IPS DF 6.9 (cell line): ENCODE data around the gene ABCG2.

Experiments
- DNase-seq: peaks from one replicate; pipeline ENCODE4 v3.0.0-alpha.2; 2013; ENCODE audit warnings: low read depth, low spot score
- H3K27ac ChIP-seq: one replicate; pipeline ENCODE4 v1.5.1; 2013; ENCODE audit warnings: low read length, control low read depth
- H3K27me3 ChIP-seq: 2 replicates; pipeline ENCODE4 v1.6.1; 2013; ENCODE audit warnings: mild to moderate bottlenecking, low read length; ENCODE audit not compliant: control insufficient read depth, insufficient read depth
- H3K36me3 ChIP-seq: 2 replicates; pipeline ENCODE4 v1.6.1; 2013; ENCODE audit warnings: low read length; ENCODE audit not compliant: control insufficient read depth, insufficient read depth
- H3K4me1 ChIP-seq: 2 replicates; pipeline ENCODE4 v1.6.1; 2013; ENCODE audit warnings: low read length; ENCODE audit not compliant: control insufficient read depth, insufficient read depth
- H3K4me3 ChIP-seq: 2 replicates; pipeline ENCODE4 v1.5.1; 2013; ENCODE audit warnings: mild to moderate bottlenecking, low read length
- H3K9me3 ChIP-seq: 2 replicates; pipeline ENCODE4 v1.6.1; 2013; ENCODE audit warnings: low read length, inconsistent platforms; ENCODE audit not compliant: control insufficient read depth, insufficient read depth
- WGBS: extraction: QIAGEN DNeasy Blood & Tissue Kit; methylation state at CpG from one replicate; pipeline ENCODE4 v1.1.7; 2013; ENCODE audit warnings: mixed read lengths, missing lambda C conversion rate; ENCODE audit not compliant: insufficient read length, insufficient coverage; 5-methylcytosine and 5-hydroxymethylcytosine counted together

Gene ABCG2

GRCh38 chr4:88158489-88159228, at the start of gene ABCG2:
Gene ABCG2, minus strand, starts transcription at chr4:88158639. Its CDS starts 18,644 bp downstream, at chr4:88139995.
- no peak for DNase-seq
- Histone ChIP-seq H3K36me3 (no peaks in the 10 kb centered on the region), H3K4me1 (peaks cover 3% of the 10 kb centered on the region; the same call in 1 of the 2 replicates), H3K9me3 (no peaks in the 10 kb centered on the region), H3K27ac (no peak within 1 kb of the TSS), H3K27me3 (no peaks in the 10 kb centered on the region), H3K4me3 (peak within 1 kb of the TSS; percentile 55; the same call in 1 of the 2 replicates)
- WGBS: no CpG with 5 or more reads among the region's 70 CpGs

DNA sequence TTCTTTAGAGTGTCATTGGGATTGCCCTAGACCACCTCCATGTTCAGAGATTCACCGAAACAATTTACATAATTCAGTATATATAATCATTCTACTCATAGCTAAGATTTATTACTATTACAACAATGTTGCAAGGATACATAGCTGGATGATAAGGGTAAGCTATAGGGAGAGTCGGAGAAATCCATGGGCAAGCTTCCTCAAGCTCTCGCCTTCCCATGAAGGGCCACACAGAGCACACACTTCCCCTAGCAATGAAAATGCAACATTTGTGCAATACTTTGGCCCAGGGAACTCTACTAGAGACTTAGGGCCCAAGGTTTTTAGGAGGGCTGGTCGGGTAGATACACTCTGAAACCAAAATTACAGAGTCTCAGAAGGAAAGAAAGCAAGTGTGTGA, 49.7 kb upstream of the ABCG2 start:
- H3K4me1 ChIP-seq: no peaks in the 10 kb centered on the region
- no peak overlapping the region for H3K4me3 ChIP-seq
- no peaks in the 10 kb centered on the region for H3K9me3 ChIP-seq
- H3K36me3 ChIP-seq: no peaks in the 10 kb centered on the region
- no peak overlapping the region for H3K27ac ChIP-seq
- no peak for DNase-seq
- WGBS: no CpG with 5 or more reads among the region's 4 CpGs
- H3K27me3 ChIP-seq: no peaks in the 10 kb centered on the region

DNA sequence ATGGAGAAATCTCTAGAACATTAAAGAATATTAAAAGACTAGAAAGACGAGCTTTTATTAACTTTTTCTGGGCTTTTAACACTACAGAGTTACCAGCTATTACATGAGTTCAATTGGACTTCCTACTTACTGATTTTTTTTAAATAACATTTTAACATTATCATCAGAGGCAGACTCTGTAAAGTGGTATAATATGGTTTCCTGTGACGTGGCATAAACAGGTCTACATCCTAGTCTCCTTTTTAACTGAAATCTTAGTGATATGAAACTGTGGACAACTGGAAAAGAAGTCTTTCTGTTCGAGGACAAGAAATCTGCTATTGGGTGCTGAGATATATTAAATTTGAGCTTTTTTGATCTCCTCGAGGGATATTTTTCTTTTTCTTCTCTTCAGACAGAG, 48.7 kb upstream of the ABCG2 start:
- Histone ChIP-seq H3K27me3 (no peaks in the 10 kb centered on the region), H3K9me3 (no peaks in the 10 kb centered on the region), H3K27ac (no peak overlapping the region), H3K4me3 (no peak overlapping the region), H3K36me3 (no peaks in the 10 kb centered on the region), H3K4me1 (no peaks in the 10 kb centered on the region)
- WGBS: no CpG with 5 or more reads among the region's 4 CpGs
- no peak for DNase-seq

DNA sequence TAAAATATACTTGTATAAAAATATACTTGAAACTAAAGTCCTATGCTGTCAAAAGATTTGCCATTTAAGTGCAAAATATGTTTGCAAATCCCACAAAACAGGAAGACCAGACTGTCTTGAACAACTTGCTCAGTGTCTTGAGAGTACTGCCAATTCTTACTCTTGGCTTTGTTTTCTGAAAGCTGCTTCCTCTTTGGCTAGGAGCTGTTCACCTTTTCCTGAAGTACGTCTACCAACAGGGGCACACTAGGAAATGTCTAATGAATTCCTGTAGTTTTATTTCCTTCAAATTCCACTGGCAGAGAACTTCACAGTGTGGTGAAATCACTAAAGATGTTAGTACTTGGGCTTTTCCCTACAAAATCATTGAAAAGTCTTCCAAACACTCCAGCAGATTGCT, 46.4 kb upstream of the ABCG2 start:
- Histone ChIP-seq H3K9me3 (no peaks in the 10 kb centered on the region), H3K27me3 (no peaks in the 10 kb centered on the region), H3K4me1 (no peaks in the 10 kb centered on the region), H3K4me3 (no peak overlapping the region), H3K27ac (no peak overlapping the region), H3K36me3 (no peaks in the 10 kb centered on the region)
- no peak for DNase-seq
- WGBS: no CpG with 5 or more reads among the region's 1 CpG

GRCh38 chr4:88202443-88202842, 44.0 kb upstream of the ABCG2 start:
- Histone ChIP-seq H3K36me3 (no peaks in the 10 kb centered on the region), H3K4me1 (no peaks in the 10 kb centered on the region), H3K9me3 (no peaks in the 10 kb centered on the region), H3K4me3 (no peak overlapping the region), H3K27me3 (no peaks in the 10 kb centered on the region), H3K27ac (no peak overlapping the region)
- WGBS: no CpG with 5 or more reads among the region's 6 CpGs
- DNase-seq: no peak

- no peaks in the 10 kb centered on the region for H3K36me3 ChIP-seq
- no CpG with 5 or more reads among the region's 1 CpG for WGBS
- no peaks in the 10 kb centered on the region for H3K27me3 ChIP-seq
These were observed 41.7 kb upstream of the ABCG2 start for GRCh38 chr4:88200186-88200585.

GRCh38 chr4:88196523-88197185, 38.2 kb upstream of the ABCG2 start:
- no peaks in the 10 kb centered on the region for H3K9me3 ChIP-seq
- H3K27me3 ChIP-seq: no peaks in the 10 kb centered on the region
- H3K4me1 ChIP-seq: peaks cover 2% of the 10 kb centered on the region; the same call in 1 of the 2 replicates
- no peak overlapping the region for H3K4me3 ChIP-seq
- WGBS: no CpG with 5 or more reads among the region's 4 CpGs
- H3K36me3 ChIP-seq: no peaks in the 10 kb centered on the region
- no peak overlapping the region for H3K27ac ChIP-seq
- no peak for DNase-seq

More at GRCh38 chr4:88200186-88200585, 41.7 kb upstream of the ABCG2 start:
- DNase-seq: no peak
- H3K27ac ChIP-seq: no peak overlapping the region
- peaks cover 2% of the 10 kb centered on the region; the same call in 1 of the 2 replicates for H3K4me1 ChIP-seq
- no peak overlapping the region for H3K4me3 ChIP-seq
- H3K9me3 ChIP-seq: no peaks in the 10 kb centered on the region

- WGBS: no CpG with 5 or more reads among the region's 4 CpGs
- no peaks in the 10 kb centered on the region for H3K36me3 ChIP-seq
- H3K27me3 ChIP-seq: no peaks in the 10 kb centered on the region
- no peak overlapping the region for H3K27ac ChIP-seq
- no peak overlapping the region for H3K4me3 ChIP-seq
- H3K9me3 ChIP-seq: no peaks in the 10 kb centered on the region
- peaks cover 2% of the 10 kb centered on the region; the same call in 1 of the 2 replicates for H3K4me1 ChIP-seq
- DNase-seq: no peak
These were observed 37.5 kb upstream of the ABCG2 start for GRCh38 chr4:88196013-88196365.

GRCh38 chr4:88195328-88196012, 37.0 kb upstream of the ABCG2 start:
- Histone ChIP-seq H3K36me3 (no peaks in the 10 kb centered on the region), H3K4me1 (peaks cover 2% of the 10 kb centered on the region; the same call in 1 of the 2 replicates), H3K9me3 (no peaks in the 10 kb centered on the region), H3K27ac (no peak overlapping the region), H3K27me3 (no peaks in the 10 kb centered on the region), H3K4me3 (no peak overlapping the region)
- DNase-seq: no peak
- no CpG with 5 or more reads among the region's 8 CpGs for WGBS

GRCh38 chr4:88191404-88191803, 33.0 kb upstream of the ABCG2 start:
- WGBS: no CpG with 5 or more reads among the region's 3 CpGs
- Histone ChIP-seq H3K36me3 (no peaks in the 10 kb centered on the region), H3K4me1 (peaks cover 2% of the 10 kb centered on the region; the same call in 1 of the 2 replicates), H3K9me3 (no peaks in the 10 kb centered on the region), H3K4me3 (no peak overlapping the region), H3K27me3 (no peaks in the 10 kb centered on the region), H3K27ac (no peak overlapping the region)
- no peak for DNase-seq
